Measurements from ENCODE around the gene OR13C3. TPM values are rescaled to one million over a fixed set of nuclear protein-coding genes. Genes with fewer than 3 reads are reported as not detected.
"Not testable (repeated sequence)": the region's sequence is repeated elsewhere in the genome, so short reads cannot be mapped to it uniquely, and the experiment has no call there.

OR13C3 gene
- total and polyA plus RNA-seq, 2 experiments from 2014 or later: 0.24 TPM; not detected in 1

GRCh38 chr9:104539275-104539674, 2.6 kb upstream of the OR13C3 start:
- no peak overlapping the region for H3K4me3 ChIP-seq
- no peak for DNase-seq (ENCODE audit: low read depth in 1 of 2, low spot score in 1 of 2)
- no peak for TF ChIP-seq CTCF (IDR thresholded peaks at IDR 0.05; ENCODE audit: low read depth, low read length)
- no peaks in the 10 kb centered on the region for H3K9me3 ChIP-seq (ENCODE audit: low read depth)
- H3K36me3 ChIP-seq: no peaks in the 10 kb centered on the region
- H3K4me1 ChIP-seq (ENCODE audit: low read depth): no peaks in the 10 kb centered on the region
- H3K27me3 ChIP-seq: no peaks in the 10 kb centered on the region
- no peak overlapping the region for H3K27ac ChIP-seq

- Histone ChIP-seq H3K27ac (no peak within 1 kb of the TSS), H3K27me3 (no peaks in the 10 kb centered on the region), H3K4me3 (no peak within 1 kb of the TSS), H3K4me1 (ENCODE audit: low read depth) (no peaks in the 10 kb centered on the region), H3K9me3 (ENCODE audit: low read depth) (no peaks in the 10 kb centered on the region), H3K36me3 (no peaks in the 10 kb centered on the region)
- no peak for TF ChIP-seq CTCF (IDR thresholded peaks at IDR 0.05; ENCODE audit: low read depth, low read length)
- DNase-seq (ENCODE audit: low read depth in 1 of 2, low spot score in 1 of 2): no peak
These were observed 9.5 kb downstream of the OR13C3 start, which contains the start of gene OR13C4 for GRCh38 chr9:104527109-104527508. Gene OR13C4 (minus strand): TSS chr9:104527209. CDS start chr9:104527209, 0 bp downstream.

DNA sequence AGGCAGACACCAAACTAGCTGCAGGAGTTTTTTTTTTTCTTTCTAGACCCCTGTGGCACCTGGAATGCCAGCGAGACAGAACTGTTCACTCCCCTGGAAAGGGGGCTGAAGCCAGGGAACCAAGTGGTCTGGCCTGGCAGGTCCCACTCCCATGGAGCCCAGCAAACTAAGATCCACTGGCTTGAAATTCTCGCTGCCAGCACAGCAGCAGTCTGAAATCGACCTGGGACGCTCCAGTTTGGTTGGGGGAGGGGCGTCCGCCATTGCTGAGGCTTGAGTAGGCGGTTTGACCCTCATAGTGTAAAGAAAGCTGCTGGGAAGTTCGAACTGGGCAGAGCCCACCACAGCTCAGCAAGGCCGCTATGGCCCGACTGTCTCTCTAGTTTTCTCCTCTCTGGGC, 16.4 kb downstream of the OR13C3 start:
- H3K27me3 ChIP-seq; DNase-seq (ENCODE audit: low read depth in 1 of 2, low spot score in 1 of 2); H3K27ac ChIP-seq: not testable (repeated sequence)

DNA sequence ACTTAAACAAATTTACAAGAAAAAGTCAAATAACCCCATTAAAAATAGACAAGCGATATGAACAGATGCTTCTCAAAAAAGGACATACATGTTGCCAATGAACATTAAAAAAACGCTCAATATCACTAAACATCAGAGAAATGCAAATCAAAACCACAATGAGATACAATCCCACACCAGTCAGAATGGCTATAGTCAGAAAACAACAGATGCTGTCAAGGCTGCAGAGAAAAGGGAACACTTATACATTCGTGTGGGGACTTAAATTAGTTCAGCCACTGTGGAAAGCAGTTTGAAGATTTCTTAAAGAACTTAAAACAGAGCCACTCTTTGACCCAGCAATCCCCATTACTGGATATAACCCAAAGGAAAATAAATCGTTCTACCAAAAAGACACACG, 21.8 kb downstream of the OR13C3 start:
- Histone ChIP-seq H3K27ac (no peak overlapping the region), H3K27me3 (no peaks in the 10 kb centered on the region), H3K36me3 (no peaks in the 10 kb centered on the region), H3K9me3 (ENCODE audit: low read depth) (no peaks in the 10 kb centered on the region), H3K4me1 (ENCODE audit: low read depth) (no peaks in the 10 kb centered on the region), H3K4me3 (no peak overlapping the region)
- DNase-seq (ENCODE audit: low read depth in 1 of 2, low spot score in 1 of 2): no peak
- TF ChIP-seq CTCF (IDR thresholded peaks at IDR 0.05; ENCODE audit: low read depth, low read length): no peak

More for the DNA sequence above, 16.4 kb downstream of the OR13C3 start:
- H3K36me3 ChIP-seq; H3K9me3 ChIP-seq (ENCODE audit: low read depth); H3K4me3 ChIP-seq; H3K4me1 ChIP-seq (ENCODE audit: low read depth): not testable (repeated sequence)

- Histone ChIP-seq H3K27ac (no peak overlapping the region), H3K4me1 (ENCODE audit: low read depth) (no peaks in the 10 kb centered on the region), H3K4me3 (no peak overlapping the region), H3K9me3 (ENCODE audit: low read depth) (no peaks in the 10 kb centered on the region), H3K36me3 (no peaks in the 10 kb centered on the region), H3K27me3 (no peaks in the 10 kb centered on the region)
- no peak for DNase-seq (ENCODE audit: low read depth in 1 of 2, low spot score in 1 of 2)
- TF ChIP-seq CTCF (IDR thresholded peaks at IDR 0.05; ENCODE audit: low read depth, low read length): no peak
These were observed 30.1 kb downstream of the OR13C3 start for GRCh38 chr9:104506565-104506964.

DNA sequence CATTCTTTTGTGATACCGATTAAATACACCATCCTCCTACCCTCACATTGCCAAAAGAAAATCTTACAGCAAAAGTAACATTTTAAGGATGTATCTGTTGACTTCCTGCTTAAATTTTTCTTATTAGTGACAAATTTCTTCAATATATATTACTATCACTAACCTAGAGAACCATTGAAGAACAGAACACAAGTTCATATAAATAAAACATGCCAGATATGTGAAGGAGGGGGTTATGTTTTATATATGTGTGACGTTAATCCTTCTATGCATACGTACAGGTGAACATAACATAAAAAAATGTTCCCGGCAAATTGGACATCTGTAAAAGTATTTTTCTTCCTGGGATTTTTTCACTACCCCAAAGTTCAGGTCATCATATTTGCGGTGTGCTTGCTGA, 32.7 kb downstream of the OR13C3 start, which contains the start of gene OR13F1:
Gene OR13F1 (plus strand): TSS at position 301 of the 400 bp plus-strand sequence. CDS start 0 bp downstream, at position 301.
- no peaks in the 10 kb centered on the region for H3K4me1 ChIP-seq (ENCODE audit: low read depth)
- no peak for DNase-seq (ENCODE audit: low read depth in 1 of 2, low spot score in 1 of 2)
- H3K27me3 ChIP-seq: no peaks in the 10 kb centered on the region
- no peak for TF ChIP-seq CTCF (IDR thresholded peaks at IDR 0.05; ENCODE audit: low read depth, low read length)
- no peaks in the 10 kb centered on the region for H3K36me3 ChIP-seq
- no peak within 1 kb of the TSS for H3K27ac ChIP-seq
- H3K4me3 ChIP-seq: no peak within 1 kb of the TSS
- H3K9me3 ChIP-seq (ENCODE audit: low read depth): no peaks in the 10 kb centered on the region
